Adrenal gland (tissue), 12 donors: ENCODE measurements around the gene OR5AL1. TPM values are rescaled to one million over a fixed set of nuclear protein-coding genes. Genes with fewer than 3 reads are reported as not detected.

Experiments used
- DNase-seq, 7 donors: peaks; one replicate each; pipeline ENCODE4 v3.0.0-alpha.2; 2019 to 2020
- H3K27ac ChIP-seq, 5 donors: fragments of 200-600 bp; sonication (generic) in 4 of 5; 1 replicate in 3 of 5; 2 replicates in 2 of 5; pipeline versions ENCODE4 v1.5.1 to v1.8.0; 2016 to 2020; ENCODE audit warnings: mild to moderate bottlenecking in 1 of 5
- H3K27me3 ChIP-seq: fragments of 200-600 bp; 2 replicates; pipeline ENCODE4 v1.8.0; 2021
- H3K36me3 ChIP-seq, 2 donors: fragments of 200-600 bp; replicated peaks in 1 of 2; 1 replicate in 1 of 2; 2 replicates in 1 of 2; pipeline versions ENCODE4 v1.5.1 to v1.8.0; 2018 to 2022
- H3K4me1 ChIP-seq, 2 donors: fragments of 200-600 bp; replicated peaks in 1 of 2; 1 replicate in 1 of 2; 2 replicates in 1 of 2; pipeline versions ENCODE4 v1.5.1 to v1.8.0; 2018 to 2021
- H3K4me3 ChIP-seq, 4 donors: fragments of 200-600 bp; sonication (generic) in 3 of 4; one replicate each; pipeline ENCODE4 v1.5.1; 2016 to 2018
- H3K9me3 ChIP-seq, 3 donors: fragments of 200-600 bp; sonication (generic) in 1 of 3; replicated peaks in 1 of 3; 1 replicate in 2 of 3; 2 replicates in 1 of 3; pipeline versions ENCODE4 v1.5.1 to v1.8.0; 2016 to 2021
- POLR2A ChIP-seq, 2 donors: fragments of 450-650 bp; IDR thresholded peaks; one replicate each; pipeline ENCODE4 v1.6.1; 2017; ENCODE audit warnings: antibody characterized with exemption in 2 of 2, mild to moderate bottlenecking in 2 of 2, moderate library complexity in 1 of 2
- WGBS, 4 donors: extraction: QIAGEN DNeasy Blood & Tissue Kit in 2 of 4; methylation state at CpG; one replicate each; pipeline versions ENCODE4 v1.1.5 to v1.1.7; 2013 to 2017; 5-methylcytosine and 5-hydroxymethylcytosine counted together
- intact Hi-C, 2 donors: fragments of 100-400 bp; cut with DNase I; formaldehyde crosslinking; loops; one replicate each; pipeline versions ENCODE4 v1.14.1 to v1.15.0; 2022 to 2023
- polyA plus RNA-seq, 3 donors: library from polyadenylated mRNA; stranded (reverse); fragments of 200-250 nt in 2 of 3; fragments of 350-450 nt in 1 of 3; fragmentation: Illumina TruSeq in 1 of 3; extraction: RNeasy Lipid Tissue Mini Kit (QIAGEN cat#74804) in 1 of 3; gene quantifications; one replicate each; pipeline ENCODE4 v1.2.3, GENCODE V29; 2013 to 2014
- total RNA-seq, 9 donors: library from RNA; depleted of rRNA in 4 of 9; stranded (reverse); fragments of >200 nt in 4 of 9; fragments of 120-200 nt in 1 of 9; fragmentation: NEBNext Ultra II Directional in 1 of 9; extraction: Animal tissue kit (Norgen Biotek cat#: 25700) in 1 of 9; gene quantifications; one replicate each; pipeline versions ENCODE4 v1.1.0 to v1.2.4, GENCODE V29; 2013 to 2023
- TF ChIP-seq, protein P1 (sequence below), 6 experiments: fragments of 450-650 bp in 4 of 6; fragments of 200-600 bp in 2 of 6; sonication (generic) in 1 of 6; IDR thresholded peaks; 1 replicate in 5 of 6; 2 replicates in 1 of 6; pipeline versions ENCODE4 v1.5.1 to v1.8.0; 2016 to 2021; ENCODE audit warnings: antibody characterized with exemption in 6 of 6, mild to moderate bottlenecking in 2 of 6, moderate library complexity in 1 of 6
- donor health status: healthy with polysubstance abuse.
- donor health status: Bipolar disorder and iron deficiency.
- donor health status: DM: yes; HTN: yes; CAD: no.
- donor health status: DM: no; HTN: no; CAD: no.
- donor health status: DM: no; HTN: no; CAD: no.
- donor health status: DM: yes; HTN: yes; CAD: no.

Gene OR5AL1
- total and polyA plus RNA-seq, 12 donors: not detected

DNA sequence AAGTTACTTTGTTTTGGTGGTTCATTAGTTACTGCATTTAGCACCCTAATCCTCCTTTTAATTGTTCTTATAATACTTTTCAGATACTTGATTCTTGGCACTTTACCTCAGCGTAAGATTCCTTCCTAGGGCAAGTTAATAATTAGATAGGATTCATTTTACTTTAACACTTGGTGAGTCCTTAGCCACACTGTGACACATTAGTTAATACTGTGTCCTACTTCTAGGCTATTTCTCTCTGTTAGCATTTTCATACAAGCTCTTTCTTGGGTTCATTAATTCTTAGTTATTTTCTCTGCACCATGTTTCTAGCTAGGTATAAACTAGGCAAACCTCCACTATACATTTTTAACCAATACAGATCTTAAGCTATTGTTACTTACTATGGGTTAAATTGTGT is 44.6 kb downstream of the OR5AL1 start:
- H3K4me3 ChIP-seq: no peak overlapping the region
- no peaks in the 10 kb centered on the region for H3K9me3 ChIP-seq
- no peaks in the 10 kb centered on the region for H3K4me1 ChIP-seq
- TF ChIP-seq, protein P1, sequence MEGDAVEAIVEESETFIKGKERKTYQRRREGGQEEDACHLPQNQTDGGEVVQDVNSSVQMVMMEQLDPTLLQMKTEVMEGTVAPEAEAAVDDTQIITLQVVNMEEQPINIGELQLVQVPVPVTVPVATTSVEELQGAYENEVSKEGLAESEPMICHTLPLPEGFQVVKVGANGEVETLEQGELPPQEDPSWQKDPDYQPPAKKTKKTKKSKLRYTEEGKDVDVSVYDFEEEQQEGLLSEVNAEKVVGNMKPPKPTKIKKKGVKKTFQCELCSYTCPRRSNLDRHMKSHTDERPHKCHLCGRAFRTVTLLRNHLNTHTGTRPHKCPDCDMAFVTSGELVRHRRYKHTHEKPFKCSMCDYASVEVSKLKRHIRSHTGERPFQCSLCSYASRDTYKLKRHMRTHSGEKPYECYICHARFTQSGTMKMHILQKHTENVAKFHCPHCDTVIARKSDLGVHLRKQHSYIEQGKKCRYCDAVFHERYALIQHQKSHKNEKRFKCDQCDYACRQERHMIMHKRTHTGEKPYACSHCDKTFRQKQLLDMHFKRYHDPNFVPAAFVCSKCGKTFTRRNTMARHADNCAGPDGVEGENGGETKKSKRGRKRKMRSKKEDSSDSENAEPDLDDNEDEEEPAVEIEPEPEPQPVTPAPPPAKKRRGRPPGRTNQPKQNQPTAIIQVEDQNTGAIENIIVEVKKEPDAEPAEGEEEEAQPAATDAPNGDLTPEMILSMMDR (IDR thresholded peaks at IDR 0.05): no peak
- TF ChIP-seq POLR2A (IDR thresholded peaks at IDR 0.05): no peak
- H3K27ac ChIP-seq: no peak overlapping the region
- H3K36me3 ChIP-seq: no peaks in the 10 kb centered on the region
- no peak for DNase-seq
- H3K27me3 ChIP-seq: no peaks in the 10 kb centered on the region
- intact Hi-C loops: no loop called here
- 82 to 100% (median 91%) methylated on average over 1 of the region's 1 CpG for WGBS, 4 donors

Other genes starting within 250 kb of the OR5AL1 start
- gene OR5J2, start 236.1 kb upstream of the OR5AL1 start, total RNA-seq: not detected
- not detected for gene OR5J2, start 236.1 kb upstream of the OR5AL1 start, polyA plus RNA-seq
- not detected for gene OR5T2, start 178.4 kb upstream of the OR5AL1 start, total RNA-seq
- gene OR5T2, start 178.4 kb upstream of the OR5AL1 start, polyA plus RNA-seq: not detected
- not detected for gene OR5T3, start 160.4 kb upstream of the OR5AL1 start, total RNA-seq
- gene OR5T3, start 160.4 kb upstream of the OR5AL1 start, polyA plus RNA-seq: not detected
- not detected for gene OR5T1, start 138.5 kb upstream of the OR5AL1 start, total RNA-seq
- not detected for gene OR5T1, start 138.5 kb upstream of the OR5AL1 start, polyA plus RNA-seq
- not detected for gene OR8H1, start 120.4 kb upstream of the OR5AL1 start, total RNA-seq
- not detected for gene OR8H1, start 120.4 kb upstream of the OR5AL1 start, polyA plus RNA-seq
- not detected for gene OR8K3, start 97.6 kb upstream of the OR5AL1 start, total RNA-seq
- not detected for gene OR8K3, start 97.6 kb upstream of the OR5AL1 start, polyA plus RNA-seq
- not detected for gene OR8K1, start 66.7 kb upstream of the OR5AL1 start, total RNA-seq
- not detected for gene OR8K1, start 66.7 kb upstream of the OR5AL1 start, polyA plus RNA-seq
- not detected for gene OR8J1, start 58.4 kb upstream of the OR5AL1 start, total RNA-seq
- gene OR8J1, start 58.4 kb upstream of the OR5AL1 start, polyA plus RNA-seq: not detected
- not detected for gene OR8U1, start 37.1 kb upstream of the OR5AL1 start, total RNA-seq
- not detected for gene OR8U1, start 37.1 kb upstream of the OR5AL1 start, polyA plus RNA-seq
- gene OR5M3, start 60.7 kb downstream of the OR5AL1 start, total RNA-seq: not detected
- not detected for gene OR5M3, start 60.7 kb downstream of the OR5AL1 start, polyA plus RNA-seq
- gene OR5M8, start 78.7 kb downstream of the OR5AL1 start, total RNA-seq: not detected
- not detected for gene OR5M8, start 78.7 kb downstream of the OR5AL1 start, polyA plus RNA-seq
- not detected for gene OR5M11, start 130.6 kb downstream of the OR5AL1 start, total RNA-seq
- gene OR5M11, start 130.6 kb downstream of the OR5AL1 start, polyA plus RNA-seq: not detected
- gene OR5M10, start 165.0 kb downstream of the OR5AL1 start, total RNA-seq: not detected
- gene OR5M10, start 165.0 kb downstream of the OR5AL1 start, polyA plus RNA-seq: not detected
- not detected for gene OR5M1, start 202.2 kb downstream of the OR5AL1 start, total RNA-seq
- not detected for gene OR5M1, start 202.2 kb downstream of the OR5AL1 start, polyA plus RNA-seq
- gene OR5AP2, start 229.7 kb downstream of the OR5AL1 start, total RNA-seq: not detected
- not detected for gene OR5AP2, start 229.7 kb downstream of the OR5AL1 start, polyA plus RNA-seq